GM12878 (cell line): ENCODE results near the gene ZNF692. TPM values are rescaled to one million over a fixed set of nuclear protein-coding genes. Genes with fewer than 3 reads are reported as not detected.
A peak's percentile ranks its signal among the peaks of the same experiment; 100 is the strongest.

Experiments
- CBX5 ChIP-seq: sonication (generic); IDR thresholded peaks from 2 replicates; pipeline ENCODE4 v1.6.1; 2016; ENCODE audit warnings: low read depth, moderate library complexity, mild to moderate bottlenecking, inconsistent platforms
- CEBPZ ChIP-seq: fragments of 150-350 bp; IDR thresholded peaks from 2 replicates; pipeline ENCODE4 v1.6.1; 2016; ENCODE audit warnings: low read depth, low read length
- CHD2 ChIP-seq: IDR thresholded peaks from 2 replicates; pipeline ENCODE4 v1.6.1; 2011; ENCODE audit warnings: low read depth, low read length, improper control_type of control experiment, borderline replicate concordance
- CREM ChIP-seq: IDR thresholded peaks from 2 replicates; pipeline ENCODE4 v1.6.1; 2014; ENCODE audit warnings: antibody characterized with exemption, low read depth
- EGR1 ChIP-seq, 2 experiments: IDR thresholded peaks; 1 replicate in 1 of 2; 2 replicates in 1 of 2; pipeline ENCODE4 v1.6.1; 2011 to 2012; ENCODE audit warnings: low read depth in 2 of 2, low read length in 2 of 2, borderline replicate concordance in 1 of 2, mild to moderate bottlenecking in 1 of 2, moderate library complexity in 1 of 2
- ELK1 ChIP-seq: IDR thresholded peaks from 2 replicates; pipeline ENCODE4 v1.6.1; 2012; ENCODE audit warnings: low read depth, low read length, improper control_type of control experiment
- IKZF1 ChIP-seq: fragments of 450-650 bp; conservative IDR thresholded peaks from 2 replicates; pipeline ENCODE4 v1.6.1; 2017; ENCODE audit warnings: antibody characterized with exemption, mild to moderate bottlenecking
- NFIC ChIP-seq: IDR thresholded peaks from 2 replicates; pipeline ENCODE4 v1.6.1; 2012; ENCODE audit warnings: low read depth, mild to moderate bottlenecking, inconsistent platforms, low read length, moderate library complexity
- SIX5 ChIP-seq: IDR thresholded peaks from 2 replicates; pipeline ENCODE4 v1.6.1; 2011; ENCODE audit warnings: mild to moderate bottlenecking, low read depth, low read length, moderate library complexity; ENCODE audit not compliant: severe bottlenecking
- SREBF1 ChIP-seq: IDR thresholded peaks from 2 replicates; pipeline ENCODE4 v1.6.1; 2012; ENCODE audit warnings: mild to moderate bottlenecking, low read length
- YBX1 ChIP-seq: fragments of 450-650 bp; IDR thresholded peaks from 2 replicates; pipeline ENCODE4 v1.6.1; 2016; ENCODE audit warnings: antibody characterized with exemption
- ZBTB40 ChIP-seq: fragments of 450-650 bp; IDR thresholded peaks from 2 replicates; pipeline ENCODE4 v1.6.1; 2016; ENCODE audit warnings: mild to moderate bottlenecking, moderate library complexity, borderline replicate concordance
- polyA plus RNA-seq, 11 experiments: library from polyadenylated mRNA; depleted of rRNA in 4 of 11; unstranded in 6 of 11; stranded (reverse) in 5 of 11; fragments of >200 nt; fragmentation: Nextera tagmentation in 4 of 11; fragmentation: Illumina TruSeq in 1 of 11; extraction: Ambion mirVana in 4 of 11; extraction: Trizol in 1 of 11; gene quantifications; 1 replicate in 1 of 11; 2 replicates in 10 of 11; pipeline versions ENCODE4 v1.2.1 to v1.2.3, GENCODE V29; 2011 to 2016; ENCODE audit warnings: inconsistent platforms in 2 of 11, missing spikeins in 2 of 11, low read depth in 1 of 11
- total RNA-seq, 4 experiments: library from RNA; depleted of rRNA in 3 of 4; stranded (reverse); fragments of >200 nt in 3 of 4; fragmentation: Illumina TruSeq in 1 of 4; extraction: Trizol in 1 of 4; gene quantifications; 2 replicates each; pipeline versions ENCODE4 v1.2.1 to v1.2.3, GENCODE V29; 2013 to 2021
- TF ChIP-seq, protein P1 (sequence below): fragments of 450-650 bp; IDR thresholded peaks from 2 replicates; pipeline ENCODE4 v1.6.1; 2017; ENCODE audit warnings: borderline replicate concordance
- TF ChIP-seq, protein P2 (sequence below): fragments of 150-350 bp; IDR thresholded peaks from 2 replicates; pipeline ENCODE4 v1.6.1; 2014; ENCODE audit warnings: mild to moderate bottlenecking, low read depth, low read length

ZNF692 gene
- total and polyA plus RNA-seq, 10 of the 15 experiments (the other 5 are each of a cell fraction or from before 2014, with no cell fraction given) = 5.3 to 76.6 (median 36.9) TPM

GRCh38 chr1:248825909-248826760 is 32.8 kb downstream of the ZNF692 start, which contains the start of gene SH3BP5L (continued):
- TF ChIP-seq CEBPZ = no peak
- 0 out of 2 replicates have a peak, but pooled peaks have one; percentile 43 for TF ChIP-seq CBX5
- no peak for TF ChIP-seq SREBF1
- peak; percentile 83 for TF ChIP-seq IKZF1
- TF ChIP-seq, protein P1, sequence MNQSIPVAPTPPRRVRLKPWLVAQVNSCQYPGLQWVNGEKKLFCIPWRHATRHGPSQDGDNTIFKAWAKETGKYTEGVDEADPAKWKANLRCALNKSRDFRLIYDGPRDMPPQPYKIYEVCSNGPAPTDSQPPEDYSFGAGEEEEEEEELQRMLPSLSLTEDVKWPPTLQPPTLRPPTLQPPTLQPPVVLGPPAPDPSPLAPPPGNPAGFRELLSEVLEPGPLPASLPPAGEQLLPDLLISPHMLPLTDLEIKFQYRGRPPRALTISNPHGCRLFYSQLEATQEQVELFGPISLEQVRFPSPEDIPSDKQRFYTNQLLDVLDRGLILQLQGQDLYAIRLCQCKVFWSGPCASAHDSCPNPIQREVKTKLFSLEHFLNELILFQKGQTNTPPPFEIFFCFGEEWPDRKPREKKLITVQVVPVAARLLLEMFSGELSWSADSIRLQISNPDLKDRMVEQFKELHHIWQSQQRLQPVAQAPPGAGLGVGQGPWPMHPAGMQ = no peak
- TF ChIP-seq CHD2 = no peak
- peak; percentile 82 for TF ChIP-seq CREM
- TF ChIP-seq ZBTB40 = peak; percentile 95
- no peak; the same call in 1 of the 2 replicates for TF ChIP-seq NFIC
- TF ChIP-seq SIX5 = peak; percentile 67
- no peak for TF ChIP-seq YBX1
- no peak; the same call in 1 of the 2 replicates for TF ChIP-seq ELK1
- TF ChIP-seq, protein P2, sequence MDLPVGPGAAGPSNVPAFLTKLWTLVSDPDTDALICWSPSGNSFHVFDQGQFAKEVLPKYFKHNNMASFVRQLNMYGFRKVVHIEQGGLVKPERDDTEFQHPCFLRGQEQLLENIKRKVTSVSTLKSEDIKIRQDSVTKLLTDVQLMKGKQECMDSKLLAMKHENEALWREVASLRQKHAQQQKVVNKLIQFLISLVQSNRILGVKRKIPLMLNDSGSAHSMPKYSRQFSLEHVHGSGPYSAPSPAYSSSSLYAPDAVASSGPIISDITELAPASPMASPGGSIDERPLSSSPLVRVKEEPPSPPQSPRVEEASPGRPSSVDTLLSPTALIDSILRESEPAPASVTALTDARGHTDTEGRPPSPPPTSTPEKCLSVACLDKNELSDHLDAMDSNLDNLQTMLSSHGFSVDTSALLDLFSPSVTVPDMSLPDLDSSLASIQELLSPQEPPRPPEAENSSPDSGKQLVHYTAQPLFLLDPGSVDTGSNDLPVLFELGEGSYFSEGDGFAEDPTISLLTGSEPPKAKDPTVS = no peak
- TF ChIP-seq EGR1 (IDR thresholded peaks at IDR 0.05; ENCODE audit: borderline replicate concordance in 1 of 2, low read depth in 2 of 2, low read length in 2 of 2) = peak; percentile 56 to 98
